Peyer's patch (tissue), 4 donors: ENCODE data around the gene KRT72.

ENCODE experiments used
- CTCF ChIP-seq, 6 experiments: fragments of 450-650 bp in 4 of 6; fragments of 200-600 bp in 2 of 6; sonication (generic) in 1 of 6; IDR thresholded peaks; one replicate each; pipeline ENCODE4 v1.5.1; 2017 to 2019; ENCODE audit warnings: antibody characterized with exemption in 6 of 6, mild to moderate bottlenecking in 3 of 6, moderate library complexity in 1 of 6
- POLR2A ChIP-seq, 2 donors: fragments of 450-650 bp; IDR thresholded peaks; one replicate each; pipeline ENCODE4 v1.5.1; 2017; ENCODE audit warnings: antibody characterized with exemption in 2 of 2, mild to moderate bottlenecking in 2 of 2, moderate library complexity in 2 of 2

GRCh38 chr12:52645982-52646381 lies 44.7 kb upstream of the KRT72 start:
- no peak for TF ChIP-seq POLR2A (IDR thresholded peaks at IDR 0.05)
- TF ChIP-seq CTCF (IDR thresholded peaks at IDR 0.05) = no peak
